Esophagus squamous epithelium (tissue), 5 donors: ENCODE results near the gene TMEM200C. TPM values are rescaled to one million over a fixed set of nuclear protein-coding genes. Genes with fewer than 3 reads are reported as not detected.

ENCODE experiments used
- DNase-seq: peaks from one replicate; lab custom pipeline; 2025; lab: John Stamatoyannopoulos, UW
- H3K27ac ChIP-seq, 4 donors: fragments of 200-600 bp; sonication (generic); one replicate each; pipeline ENCODE4 v1.5.1; 2016 to 2019; ENCODE audit warnings: mild to moderate bottlenecking in 1 of 4
- H3K27me3 ChIP-seq, 4 donors: fragments of 200-600 bp; sonication (generic); 1 replicate in 3 of 4; 2 replicates in 1 of 4; pipeline versions ENCODE4 v1.5.1 to v1.6.0; 2017 to 2021; ENCODE audit warnings: antibody characterized with exemption in 1 of 4
- H3K36me3 ChIP-seq, 3 donors: fragments of 200-600 bp; sonication (generic); one replicate each; pipeline ENCODE4 v1.5.1; 2016 to 2019
- H3K4me1 ChIP-seq, 3 donors: fragments of 200-600 bp; sonication (generic); one replicate each; pipeline ENCODE4 v1.5.1; 2017 to 2019
- H3K4me3 ChIP-seq, 4 donors: fragments of 200-600 bp; sonication (generic); 1 replicate in 3 of 4; 2 replicates in 1 of 4; pipeline ENCODE4 v1.5.1; 2016 to 2019; ENCODE audit warnings: mild to moderate bottlenecking in 2 of 4, moderate library complexity in 1 of 4
- H3K9me3 ChIP-seq, 3 donors: fragments of 200-600 bp; sonication (generic); one replicate each; pipeline ENCODE4 v1.5.1; 2016 to 2019
- POLR2A ChIP-seq, 4 donors: fragments of 450-650 bp; IDR thresholded peaks; one replicate each; pipeline ENCODE4 v1.6.1; 2017; ENCODE audit warnings: antibody characterized with exemption in 4 of 4, mild to moderate bottlenecking in 4 of 4, moderate library complexity in 3 of 4
- WGBS, 2 donors: methylation state at CpG; one replicate each; pipeline ENCODE4 v1.1.5; 2018; 5-methylcytosine and 5-hydroxymethylcytosine counted together
- intact Hi-C: fragments of 100-400 bp; cut with DNase I; formaldehyde crosslinking; loops from one replicate; pipeline ENCODE4 v1.15.0; 2022
- small RNA-seq, 4 donors: library from RNA; depleted of rRNA; stranded (forward); fragments of <200 nt; gene quantifications; one replicate each; pipeline ENCODE3, GENCODE V24; 2016
- total RNA-seq, 4 donors: library from RNA; depleted of rRNA; stranded (reverse); fragments of >200 nt; gene quantifications; one replicate each; pipeline ENCODE4 v1.1.0, GENCODE V29; 2016
- TF ChIP-seq, protein P1 (sequence below), 6 experiments: fragments of 450-650 bp in 4 of 6; fragments of 200-600 bp in 2 of 6; sonication (generic) in 2 of 6; IDR thresholded peaks; one replicate each; pipeline ENCODE4 v1.5.1; 2016 to 2019; ENCODE audit warnings: antibody characterized with exemption in 6 of 6, mild to moderate bottlenecking in 4 of 6, moderate library complexity in 4 of 6
- donor health status: DM: yes; HTN: yes; CAD: no.

The TMEM200C gene
- total RNA-seq, 4 donors from 2014 or later, result 0.04 to 0.38 TPM; not detected in 2

DNA sequence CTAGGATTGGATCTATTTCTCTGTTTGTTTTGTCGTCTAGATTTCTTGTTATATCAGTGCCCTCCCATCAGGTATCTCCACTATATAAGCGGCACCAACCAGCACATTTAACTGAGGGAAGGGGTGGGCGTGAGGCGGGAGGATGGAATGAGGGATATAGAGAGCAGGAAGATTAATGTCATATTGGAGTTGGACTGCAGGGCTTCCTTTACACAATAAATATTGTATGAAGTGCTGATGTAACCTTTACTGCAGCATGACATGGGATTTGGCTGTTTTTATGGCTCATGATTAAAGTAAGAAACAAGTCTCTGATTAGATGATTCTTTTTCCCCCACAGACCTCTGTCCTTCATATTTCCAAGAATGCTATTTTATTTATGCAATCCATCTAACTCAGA lies 54.8 kb downstream of the TMEM200C start:
- TF ChIP-seq, protein P1, sequence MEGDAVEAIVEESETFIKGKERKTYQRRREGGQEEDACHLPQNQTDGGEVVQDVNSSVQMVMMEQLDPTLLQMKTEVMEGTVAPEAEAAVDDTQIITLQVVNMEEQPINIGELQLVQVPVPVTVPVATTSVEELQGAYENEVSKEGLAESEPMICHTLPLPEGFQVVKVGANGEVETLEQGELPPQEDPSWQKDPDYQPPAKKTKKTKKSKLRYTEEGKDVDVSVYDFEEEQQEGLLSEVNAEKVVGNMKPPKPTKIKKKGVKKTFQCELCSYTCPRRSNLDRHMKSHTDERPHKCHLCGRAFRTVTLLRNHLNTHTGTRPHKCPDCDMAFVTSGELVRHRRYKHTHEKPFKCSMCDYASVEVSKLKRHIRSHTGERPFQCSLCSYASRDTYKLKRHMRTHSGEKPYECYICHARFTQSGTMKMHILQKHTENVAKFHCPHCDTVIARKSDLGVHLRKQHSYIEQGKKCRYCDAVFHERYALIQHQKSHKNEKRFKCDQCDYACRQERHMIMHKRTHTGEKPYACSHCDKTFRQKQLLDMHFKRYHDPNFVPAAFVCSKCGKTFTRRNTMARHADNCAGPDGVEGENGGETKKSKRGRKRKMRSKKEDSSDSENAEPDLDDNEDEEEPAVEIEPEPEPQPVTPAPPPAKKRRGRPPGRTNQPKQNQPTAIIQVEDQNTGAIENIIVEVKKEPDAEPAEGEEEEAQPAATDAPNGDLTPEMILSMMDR (IDR thresholded peaks at IDR 0.05), result no peak
- TF ChIP-seq POLR2A (IDR thresholded peaks at IDR 0.05), result no peak
- 47 to 58% methylated on average over 3 to 4 of the region's 4 CpGs for WGBS, 2 donors
- Histone ChIP-seq H3K27me3 (peaks cover 0 to 9% (median 0%) of the 10 kb centered on the region in 4 donors), H3K27ac (no peak overlapping the region), H3K4me1 (no peaks in the 10 kb centered on the region), H3K4me3 (no peak overlapping the region), H3K9me3 (no peaks in the 10 kb centered on the region), H3K36me3 (no peaks in the 10 kb centered on the region)
- intact Hi-C loops, result no loop called here
- no peak for DNase-seq

DNA sequence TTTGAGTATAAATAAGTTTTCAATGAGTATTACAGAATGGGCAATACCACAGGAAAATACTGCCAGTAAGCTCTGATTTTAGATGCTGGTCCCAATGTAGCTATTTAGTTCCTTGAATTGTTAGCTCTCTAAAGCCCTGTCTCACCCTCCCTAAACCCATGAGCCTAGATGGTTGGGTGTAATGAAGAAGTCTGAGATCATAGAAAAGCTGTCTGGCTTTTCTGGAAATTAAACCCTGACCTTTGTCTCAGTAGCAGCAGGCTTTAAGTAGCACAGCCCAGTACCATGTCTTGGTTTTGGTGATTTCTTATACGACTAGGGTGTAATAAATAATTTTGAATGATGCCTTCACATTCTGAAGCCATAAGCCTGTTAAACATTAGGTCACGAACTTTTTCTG lies 55.3 kb downstream of the TMEM200C start:
- Histone ChIP-seq H3K4me1 (no peaks in the 10 kb centered on the region), H3K4me3 (no peak overlapping the region), H3K36me3 (no peaks in the 10 kb centered on the region), H3K27me3 (peaks cover 0 to 9% (median 0%) of the 10 kb centered on the region in 4 donors), H3K9me3 (no peaks in the 10 kb centered on the region), H3K27ac (no peak overlapping the region)
- 54 to 72% methylated on average over 2 of the region's 2 CpGs for WGBS, 2 donors
- intact Hi-C loops, result no loop called here
- no peak for TF ChIP-seq POLR2A (IDR thresholded peaks at IDR 0.05)
- TF ChIP-seq, protein P1 (IDR thresholded peaks at IDR 0.05), result no peak
- DNase-seq, result no peak

DNA sequence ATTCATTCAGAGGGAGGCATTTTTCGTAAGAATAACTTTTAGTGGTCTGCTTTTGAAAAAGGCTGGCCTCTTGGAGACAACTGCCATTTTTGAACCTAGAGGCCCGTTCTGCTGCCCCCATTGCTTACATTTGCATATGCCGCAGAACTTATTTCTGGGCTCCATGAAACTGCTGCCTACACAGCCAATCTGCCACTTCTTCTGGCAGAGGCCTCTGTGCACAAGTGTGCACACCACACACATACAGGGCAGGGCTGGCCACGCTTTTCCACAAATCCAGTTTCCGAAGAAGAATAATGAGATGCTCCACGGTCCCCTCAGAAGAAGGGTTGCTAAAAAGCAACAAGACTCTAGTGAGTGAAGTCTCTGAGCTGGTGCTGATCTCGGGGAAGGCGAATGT lies 56.2 kb downstream of the TMEM200C start:
- WGBS, 2 donors, result 67 to 72% methylated on average over 6 to 7 of the region's 8 CpGs
- Histone ChIP-seq H3K36me3 (no peaks in the 10 kb centered on the region), H3K27me3 (peaks cover 0 to 9% (median 0%) of the 10 kb centered on the region in 4 donors), H3K27ac (no peak overlapping the region), H3K9me3 (no peaks in the 10 kb centered on the region), H3K4me3 (no peak overlapping the region), H3K4me1 (no peaks in the 10 kb centered on the region)
- TF ChIP-seq, protein P1 (IDR thresholded peaks at IDR 0.05), result no peak
- TF ChIP-seq POLR2A (IDR thresholded peaks at IDR 0.05), result no peak
- intact Hi-C loops, result no loop called here
- DNase-seq, result no peak

Small RNA genes within 50 kb of the gene (small RNA-seq; reads per million reads assigned to genes)
- gene MIR3976, result 0 reads per million in 4 donors
